Fibroblast of villous mesenchyme (primary cell): Measurements from ENCODE around the gene MINDY3. TPM values are rescaled to one million over a fixed set of nuclear protein-coding genes. Genes with fewer than 3 reads are reported as not detected.

Source experiments
- DNase-seq: peaks from one replicate; pipeline ENCODE4 v3.0.0-alpha.2; 2010; ENCODE audit warnings: low read depth
- H3K4me3 ChIP-seq: 2 replicates; pipeline ENCODE4 v1.5.1; 2011; ENCODE audit warnings: low read depth, mild to moderate bottlenecking, low read length
- total RNA-seq: library from RNA; depleted of rRNA; stranded (reverse); fragments of >200 nt; gene quantifications from 2 replicates; pipeline ENCODE4 v1.2.3, GENCODE V29; 2012
- TF ChIP-seq, protein P1 (sequence below): IDR thresholded peaks from 2 replicates; pipeline ENCODE4 v1.5.1; 2012; ENCODE audit warnings: low read depth, mild to moderate bottlenecking, low read length; ENCODE audit not compliant: insufficient read depth

Gene MINDY3
- 29.6 and 39.7 TPM in 2 replicates for total RNA-seq

DNA sequence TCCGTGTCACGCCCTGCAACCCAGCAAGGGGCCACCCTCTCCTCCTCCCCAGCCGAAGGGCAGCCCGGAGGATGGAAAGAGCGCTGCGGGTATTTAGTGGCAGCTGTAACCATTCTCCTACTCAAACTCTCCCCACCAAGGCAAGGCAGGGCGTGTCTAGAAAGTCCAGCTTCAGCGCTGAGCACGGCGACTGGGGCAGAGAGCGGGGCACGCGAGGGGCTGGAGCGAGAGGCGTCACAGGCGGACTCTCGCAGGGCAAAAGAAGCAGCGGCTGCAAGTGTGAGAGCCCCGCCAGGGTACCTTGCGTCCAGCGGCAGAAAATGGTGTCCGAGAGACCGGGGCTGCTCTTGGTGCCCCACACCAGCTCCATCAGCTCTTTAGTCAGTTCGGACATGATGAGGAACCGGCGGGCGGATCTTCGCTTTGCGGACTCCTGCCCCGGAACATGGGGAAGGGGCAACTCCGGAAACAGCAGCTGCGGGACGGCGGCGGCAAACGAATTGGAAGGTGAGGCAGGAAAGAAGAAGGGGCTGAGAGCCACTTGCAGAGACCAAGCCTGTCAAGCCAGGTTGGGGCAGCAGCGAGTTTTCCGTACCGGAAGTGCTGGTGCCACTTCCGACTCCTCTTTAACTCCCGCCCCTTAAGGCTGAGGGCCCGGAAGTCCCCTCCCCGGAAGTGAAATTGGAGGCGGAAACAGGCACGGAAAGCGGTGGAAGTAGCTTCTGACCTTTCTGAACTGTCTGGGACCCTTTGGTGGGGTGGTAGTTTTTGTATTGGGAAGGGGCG lies at the start of gene MINDY3:
Gene MINDY3, minus strand, starts transcription at position 602 of the 786 bp plus-strand sequence. Its CDS starts 208 bp downstream, at position 394.
- peak; percentile 65 for DNase-seq
- peak within 1 kb of the TSS; percentile 94 for H3K4me3 ChIP-seq
- TF ChIP-seq, protein P1, sequence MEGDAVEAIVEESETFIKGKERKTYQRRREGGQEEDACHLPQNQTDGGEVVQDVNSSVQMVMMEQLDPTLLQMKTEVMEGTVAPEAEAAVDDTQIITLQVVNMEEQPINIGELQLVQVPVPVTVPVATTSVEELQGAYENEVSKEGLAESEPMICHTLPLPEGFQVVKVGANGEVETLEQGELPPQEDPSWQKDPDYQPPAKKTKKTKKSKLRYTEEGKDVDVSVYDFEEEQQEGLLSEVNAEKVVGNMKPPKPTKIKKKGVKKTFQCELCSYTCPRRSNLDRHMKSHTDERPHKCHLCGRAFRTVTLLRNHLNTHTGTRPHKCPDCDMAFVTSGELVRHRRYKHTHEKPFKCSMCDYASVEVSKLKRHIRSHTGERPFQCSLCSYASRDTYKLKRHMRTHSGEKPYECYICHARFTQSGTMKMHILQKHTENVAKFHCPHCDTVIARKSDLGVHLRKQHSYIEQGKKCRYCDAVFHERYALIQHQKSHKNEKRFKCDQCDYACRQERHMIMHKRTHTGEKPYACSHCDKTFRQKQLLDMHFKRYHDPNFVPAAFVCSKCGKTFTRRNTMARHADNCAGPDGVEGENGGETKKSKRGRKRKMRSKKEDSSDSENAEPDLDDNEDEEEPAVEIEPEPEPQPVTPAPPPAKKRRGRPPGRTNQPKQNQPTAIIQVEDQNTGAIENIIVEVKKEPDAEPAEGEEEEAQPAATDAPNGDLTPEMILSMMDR, result no peak

DNA sequence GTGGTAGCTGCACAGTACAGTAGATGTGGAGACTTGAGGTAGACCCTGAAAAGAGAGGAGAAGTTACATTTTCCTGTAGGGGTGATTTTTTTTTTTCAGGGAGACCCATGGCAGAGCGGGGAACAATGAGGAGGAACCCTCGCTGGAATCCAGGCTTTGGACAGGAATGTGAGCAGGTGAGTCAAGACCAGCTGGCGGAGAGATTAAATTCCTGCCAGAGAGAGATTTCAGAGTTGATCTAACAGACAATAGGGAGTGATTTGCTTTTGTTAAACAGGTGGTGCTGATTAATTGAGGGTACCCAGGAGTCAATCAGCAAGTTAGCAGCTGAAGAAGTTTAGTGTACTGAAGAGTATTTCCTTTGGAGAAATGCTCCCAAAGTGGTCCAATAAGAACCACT lies 41.6 kb upstream of the MINDY3 start:
- TF ChIP-seq, protein P1, result no peak
- no peak for DNase-seq
- no peak overlapping the region for H3K4me3 ChIP-seq

DNA sequence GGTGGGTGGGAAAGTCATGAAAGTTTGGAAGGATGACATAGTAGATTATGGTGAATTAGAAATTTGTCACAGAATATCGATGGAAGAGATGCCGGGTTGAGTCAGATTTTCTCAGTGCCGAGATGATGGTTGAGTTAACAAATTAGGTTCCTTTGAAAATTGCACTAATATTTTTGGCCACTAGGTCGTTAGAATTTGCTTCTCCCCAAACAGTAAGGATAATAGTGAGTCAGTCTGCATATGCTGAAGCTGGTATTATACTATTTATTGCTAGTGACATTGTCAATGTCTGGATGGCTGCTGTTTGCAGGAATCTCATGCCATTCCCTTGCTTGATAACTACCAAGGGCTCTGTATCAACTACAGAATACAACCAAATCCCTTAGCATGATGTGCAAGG lies 37.7 kb upstream of the MINDY3 start:
- TF ChIP-seq, protein P1, result peak; percentile 49
- peak; percentile 8 for DNase-seq

DNA sequence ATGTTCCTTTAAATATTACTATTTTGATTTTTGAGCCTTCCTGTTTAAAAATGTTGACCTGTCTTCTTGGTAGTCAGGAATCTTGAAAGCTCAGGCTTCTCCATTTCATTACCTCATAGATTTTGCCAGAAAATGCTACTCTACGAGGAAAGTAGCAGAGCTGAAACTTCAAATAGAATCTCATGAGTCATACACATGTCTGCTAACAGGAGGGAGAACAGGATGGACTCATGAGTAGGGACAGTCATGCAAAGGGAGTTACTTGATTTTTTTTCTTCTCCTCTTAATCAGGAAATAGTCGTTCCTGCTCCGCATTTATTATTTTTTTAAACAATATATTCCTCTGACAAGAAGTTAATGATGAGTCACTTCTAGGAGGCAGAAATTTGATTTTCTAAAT lies 37.0 kb upstream of the MINDY3 start:
- H3K4me3 ChIP-seq, result no peak overlapping the region
- no peak for DNase-seq
- TF ChIP-seq, protein P1, result no peak

More for the DNA sequence above, 37.7 kb upstream of the MINDY3 start:
- H3K4me3 ChIP-seq, result no peak overlapping the region

DNA sequence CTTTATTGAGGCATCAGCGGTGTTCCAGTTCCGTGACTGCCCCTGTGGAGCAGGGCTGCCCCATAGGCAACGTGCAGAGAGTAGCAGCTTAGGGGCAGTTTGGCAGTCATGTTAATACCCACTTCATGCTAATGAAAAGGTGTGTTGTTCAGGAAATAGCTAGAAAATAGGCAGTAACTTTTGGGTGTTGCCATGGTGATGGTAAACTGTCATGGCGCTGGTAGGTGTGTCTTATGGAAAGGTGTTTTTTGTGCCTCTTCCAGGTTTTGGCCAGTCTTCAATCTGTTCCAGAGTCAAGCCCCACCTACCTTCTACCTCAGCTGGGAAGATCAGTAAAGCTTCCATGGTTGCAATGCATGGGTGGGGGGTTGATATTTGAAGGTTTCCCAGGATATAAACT lies 36.3 kb upstream of the MINDY3 start:
- no peak for DNase-seq
- TF ChIP-seq, protein P1, result no peak
- no peak overlapping the region for H3K4me3 ChIP-seq

DNA sequence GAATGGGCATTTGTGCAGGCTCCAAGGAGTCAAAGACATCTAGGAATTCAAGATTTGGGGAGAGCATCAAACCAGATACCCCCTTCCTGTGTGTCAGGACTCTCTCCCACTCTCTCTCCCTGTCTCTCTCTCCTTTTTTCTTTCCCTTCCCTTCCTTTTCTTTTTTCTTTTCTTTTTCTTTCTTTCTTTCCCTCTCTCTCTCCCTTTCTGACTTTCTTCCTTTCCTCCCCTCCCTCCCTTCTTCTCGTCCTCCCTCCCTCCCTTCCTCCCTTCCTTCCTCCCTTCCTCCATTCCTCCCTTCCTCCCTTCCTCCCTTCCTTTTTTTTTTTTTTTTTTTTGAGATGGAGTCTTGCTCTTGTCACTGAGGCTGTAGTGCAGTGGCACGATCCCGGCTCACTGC lies 24.1 kb upstream of the MINDY3 start:
- DNase-seq, result no peak
- TF ChIP-seq, protein P1, result no peak
- no peak overlapping the region for H3K4me3 ChIP-seq
